ENCODE measurements around the gene RASGRP3. TPM values are rescaled to one million over a fixed set of nuclear protein-coding genes. Genes with fewer than 3 reads are reported as not detected.
"Not testable (repeated sequence)": the region's sequence is repeated elsewhere in the genome, so short reads cannot be mapped to it uniquely, and the experiment has no call there.

RASGRP3 gene
- total RNA-seq, 1 donor = 12.1 TPM

GRCh38 chr2:33435518-33435917 is 40.9 kb upstream of the RASGRP3 start:
- TF ChIP-seq CTCF (IDR thresholded peaks at IDR 0.05; ENCODE audit: insufficient read depth, low read depth, low read length) = no peak
- H3K4me3 ChIP-seq (ENCODE audit: low read depth, low read length) = no peak overlapping the region
- DNase-seq (ENCODE audit: low read depth) = no peak

DNA sequence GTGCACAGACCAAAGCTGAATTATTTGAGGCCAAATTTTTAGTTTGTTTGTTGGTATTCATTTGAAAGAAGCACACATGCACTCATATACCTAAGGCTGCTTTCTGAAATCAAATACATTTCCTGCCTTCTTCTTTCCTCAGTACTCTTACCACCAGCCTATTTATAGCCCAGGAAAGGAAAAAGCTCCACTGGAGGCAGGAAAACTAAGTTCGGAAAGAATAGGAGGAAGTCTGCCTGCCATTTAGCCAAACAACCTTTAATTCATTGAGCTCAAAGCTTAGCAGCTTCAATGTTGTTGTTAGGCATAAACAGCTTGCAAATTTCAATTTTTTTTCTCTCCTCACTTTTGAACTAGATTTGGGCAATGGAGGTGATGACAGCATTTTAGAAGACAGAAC is 40.4 kb upstream of the RASGRP3 start:
- DNase-seq (ENCODE audit: low read depth) = no peak

GRCh38 chr2:33437297-33437696 is 39.2 kb upstream of the RASGRP3 start:
- TF ChIP-seq CTCF (IDR thresholded peaks at IDR 0.05; ENCODE audit: insufficient read depth, low read depth, low read length) = no peak
- H3K4me3 ChIP-seq (ENCODE audit: low read depth, low read length) = no peak overlapping the region
- DNase-seq (ENCODE audit: low read depth) = peak; percentile 94

More for the DNA sequence above, 40.4 kb upstream of the RASGRP3 start:
- no peak overlapping the region for H3K4me3 ChIP-seq (ENCODE audit: low read depth, low read length)
- TF ChIP-seq CTCF (IDR thresholded peaks at IDR 0.05; ENCODE audit: insufficient read depth, low read depth, low read length) = no peak

- DNase-seq (ENCODE audit: low read depth) = no peak
- H3K4me3 ChIP-seq (ENCODE audit: low read depth, low read length) = no peak overlapping the region
- TF ChIP-seq CTCF (IDR thresholded peaks at IDR 0.05; ENCODE audit: insufficient read depth, low read depth, low read length) = no peak
These were observed 38.6 kb upstream of the RASGRP3 start for GRCh38 chr2:33437815-33438214.

DNA sequence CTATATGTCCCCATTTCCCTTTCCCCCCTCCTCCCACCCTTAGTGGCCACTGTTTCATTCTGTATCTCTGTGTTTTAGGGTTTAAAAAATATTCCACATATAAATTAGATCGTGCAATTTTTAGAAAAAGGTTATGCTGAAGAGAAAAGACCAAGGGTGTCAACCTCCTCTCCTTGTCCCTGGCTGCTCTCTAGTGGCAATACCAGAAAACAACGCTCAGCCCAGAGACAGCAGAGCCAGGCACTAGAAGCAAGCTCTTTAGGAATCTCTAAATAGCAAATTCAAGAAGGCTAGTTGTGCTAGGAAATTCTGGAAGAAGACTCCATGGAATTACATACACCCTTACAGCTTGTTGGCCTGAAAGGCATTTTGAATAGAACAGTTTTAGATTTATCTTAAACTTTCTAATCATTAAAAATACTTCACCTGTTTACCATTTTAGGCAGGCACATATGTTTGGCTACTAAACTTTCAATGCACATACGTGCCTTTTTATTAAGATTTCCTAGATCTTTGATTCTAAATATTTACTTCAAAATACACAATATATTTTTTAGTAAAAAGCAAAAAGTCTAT is 35.1 kb upstream of the RASGRP3 start:
- no peak overlapping the region for H3K4me3 ChIP-seq (ENCODE audit: low read depth, low read length)
- peak; percentile 90 for TF ChIP-seq CTCF (IDR thresholded peaks at IDR 0.05; ENCODE audit: insufficient read depth, low read depth, low read length)
- peak; percentile 73 for DNase-seq (ENCODE audit: low read depth)

- DNase-seq (ENCODE audit: low read depth); H3K4me3 ChIP-seq (ENCODE audit: low read depth, low read length): not testable (repeated sequence)
These were observed 34.4 kb upstream of the RASGRP3 start for GRCh38 chr2:33442052-33442451.

DNA sequence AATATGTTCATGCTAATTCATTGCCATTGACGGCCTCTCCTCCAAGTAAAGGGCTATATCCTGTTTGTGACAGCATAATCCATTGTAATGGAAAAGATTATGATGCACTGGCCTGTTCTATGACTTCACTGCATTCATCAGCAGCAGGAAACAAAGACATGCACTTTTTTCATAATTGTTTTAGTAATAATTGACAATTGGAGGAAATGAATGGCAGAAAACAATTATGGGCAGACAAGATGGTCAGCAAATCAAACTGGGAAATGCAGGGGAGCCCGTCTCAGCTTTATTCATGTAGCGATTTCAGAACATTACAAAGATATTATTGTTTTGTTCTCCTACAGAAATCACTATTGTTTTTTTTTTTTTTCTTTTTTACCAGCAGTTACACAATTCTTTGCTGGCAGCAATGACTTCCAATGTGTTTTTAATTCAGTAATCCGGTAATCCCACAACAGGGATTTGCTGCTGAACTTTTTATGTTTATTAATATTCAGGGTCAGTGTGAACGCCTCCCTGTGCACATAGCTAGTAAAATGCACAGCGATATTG is 33.8 kb upstream of the RASGRP3 start:
- no peak for TF ChIP-seq CTCF (IDR thresholded peaks at IDR 0.05; ENCODE audit: insufficient read depth, low read depth, low read length)
- DNase-seq (ENCODE audit: low read depth) = no peak
- H3K4me3 ChIP-seq (ENCODE audit: low read depth, low read length) = no peak overlapping the region
